H1 (cell line): ENCODE results near the gene SPAG16. TPM values are rescaled to one million over a fixed set of nuclear protein-coding genes. Genes with fewer than 3 reads are reported as not detected.

Experiments used
- CTCF ChIA-PET: fragments of 300-600 bp; sonication (Branson Sonifier 250); formaldehyde crosslinking; loops from one replicate; lab custom pipeline; 2021; ENCODE audit not compliant: partially characterized antibody; lab: Charles Lee
- POLR2A ChIA-PET: fragments of 300-600 bp; sonication (Branson Sonifier 250); formaldehyde crosslinking; loops from one replicate; lab custom pipeline; 2021; ENCODE audit warnings: inconsistent platforms; ENCODE audit not compliant: partially characterized antibody; lab: Charles Lee
- DNase-seq, 2 experiments: peaks; one replicate each; pipeline versions ENCODE4 v3.0.0 to v3.0.0-alpha.2; 2010 to 2022; ENCODE audit warnings: low spot score in 2 of 2, low read depth in 1 of 2, mixed read lengths in 1 of 2
- FAIRE-seq: peaks from 2 replicates; lab custom pipeline; 2011; peaks lifted over from hg19 to GRCh38; lab: Jason Lieb, UNC
- H2AFZ ChIP-seq: 2 replicates; pipeline ENCODE4 v1.8.1; 2012; ENCODE audit warnings: low read length, inconsistent platforms
- H2AK5ac ChIP-seq: 2 replicates; pipeline ENCODE4 v1.6.1; 2013; ENCODE audit warnings: low read depth, low read length
- H2BK120ac ChIP-seq: replicated peaks from 2 replicates; pipeline ENCODE3; 2013; ENCODE audit warnings: low read depth, low read length, inconsistent platforms
- H2BK12ac ChIP-seq: 2 replicates; pipeline ENCODE4 v1.6.1; 2013; ENCODE audit warnings: low read depth, low read length
- H2BK15ac ChIP-seq: 2 replicates; pipeline ENCODE4 v1.6.1; 2013; ENCODE audit warnings: low read length
- H2BK20ac ChIP-seq: 2 replicates; pipeline ENCODE4 v1.6.1; 2013; ENCODE audit warnings: low read length
- H2BK5ac ChIP-seq: 2 replicates; pipeline ENCODE4 v1.6.1; 2013; ENCODE audit warnings: low read depth, low read length
- H3K14ac ChIP-seq: 2 replicates; pipeline ENCODE4 v1.6.1; 2013; ENCODE audit warnings: inconsistent platforms; ENCODE audit not compliant: insufficient read length
- H3K18ac ChIP-seq: 2 replicates; pipeline ENCODE4 v1.6.1; 2013; ENCODE audit warnings: low read length; ENCODE audit errors: extremely low read depth
- H3K23ac ChIP-seq: 2 replicates; pipeline ENCODE4 v1.6.1; 2013; ENCODE audit warnings: inconsistent platforms; ENCODE audit not compliant: insufficient read length
- H3K23me2 ChIP-seq: 2 replicates; pipeline ENCODE4 v1.6.1; 2013; ENCODE audit warnings: low read depth, low read length
- H3K27ac ChIP-seq: 2 replicates; pipeline ENCODE4 v1.6.1; 2011; ENCODE audit warnings: low read depth, low read length, inconsistent platforms
- H3K27me3 ChIP-seq, 4 experiments: replicated peaks in 1 of 4; 1 replicate in 1 of 4; 2 replicates in 3 of 4; pipeline versions ENCODE4 v1.6.1 to v1.8.1; 2011 to 2013; ENCODE audit warnings: low read length in 3 of 4, mild to moderate bottlenecking in 3 of 4, inconsistent platforms in 2 of 4, mixed read lengths in 2 of 4, moderate library complexity in 1 of 4; ENCODE audit not compliant: control insufficient read depth in 3 of 4, insufficient read depth in 3 of 4; ENCODE audit errors: extremely low read depth in 1 of 4
- H3K36me3 ChIP-seq, 4 experiments: 2 replicates each; pipeline versions ENCODE4 v1.6.1 to v1.8.1; 2011 to 2013; ENCODE audit warnings: mild to moderate bottlenecking in 4 of 4, low read length in 3 of 4, moderate library complexity in 2 of 4, control low read depth in 1 of 4, inconsistent platforms in 1 of 4; ENCODE audit not compliant: insufficient read depth in 4 of 4, control insufficient read depth in 2 of 4
- H3K4ac ChIP-seq: replicated peaks from 2 replicates; pipeline ENCODE3; 2013; ENCODE audit warnings: low read length, low read depth, mixed read lengths, inconsistent platforms; ENCODE audit not compliant: insufficient read length
- H3K4me1 ChIP-seq, 4 experiments: replicated peaks in 1 of 4; 1 replicate in 1 of 4; 2 replicates in 3 of 4; pipeline versions ENCODE4 v1.6.1 to v1.8.1; 2011 to 2013; ENCODE audit warnings: low read length in 3 of 4, inconsistent platforms in 2 of 4, mixed read lengths in 1 of 4; ENCODE audit not compliant: insufficient read depth in 4 of 4, control insufficient read depth in 3 of 4
- H3K4me2 ChIP-seq, 2 experiments: 2 replicates each; pipeline versions ENCODE4 v1.6.1 to v1.8.1; 2011 to 2013; ENCODE audit warnings: low read depth in 2 of 2, low read length in 2 of 2, control low read depth in 1 of 2, inconsistent platforms in 1 of 2, mild to moderate bottlenecking in 1 of 2; ENCODE audit not compliant: insufficient read depth in 1 of 2
- H3K4me3 ChIP-seq, 4 experiments: fragments of 200-600, 300-600 bp in 1 of 4; sonication (generic), shearing (Covaris generic), sonication (Bioruptor Twin) in 1 of 4; 2 replicates each; pipeline versions ENCODE4 v1.5.1 to v1.8.1; 2011 to 2016; ENCODE audit warnings: low read length in 4 of 4, low read depth in 3 of 4, control low read depth in 2 of 4, inconsistent platforms in 2 of 4, mild to moderate bottlenecking in 2 of 4, mixed read lengths in 1 of 4, moderate library complexity in 1 of 4; ENCODE audit not compliant: insufficient read depth in 2 of 4; ENCODE audit errors: extremely low read depth in 1 of 4
- H3K56ac ChIP-seq: replicated peaks from 2 replicates; pipeline ENCODE3; 2013; ENCODE audit warnings: low read depth, mild to moderate bottlenecking, mixed read lengths, low read length, inconsistent platforms; ENCODE audit not compliant: insufficient read length
- H3K79me1 ChIP-seq: 2 replicates; pipeline ENCODE4 v1.6.1; 2013; ENCODE audit warnings: low read depth, low read length, control low read depth
- H3K79me2 ChIP-seq, 2 experiments: 2 replicates each; pipeline versions ENCODE4 v1.6.1 to v1.8.1; 2012 to 2013; ENCODE audit warnings: low read length in 2 of 2, mild to moderate bottlenecking in 2 of 2, inconsistent platforms in 1 of 2; ENCODE audit not compliant: insufficient read depth in 2 of 2, control insufficient read depth in 1 of 2
- H3K9ac ChIP-seq, 4 experiments: replicated peaks in 1 of 4; 1 replicate in 1 of 4; 2 replicates in 3 of 4; pipeline versions ENCODE4 v1.6.1 to v1.8.1; 2011 to 2013; ENCODE audit warnings: low read depth in 3 of 4, low read length in 3 of 4, control low read depth in 2 of 4, mild to moderate bottlenecking in 2 of 4, moderate library complexity in 2 of 4, inconsistent platforms in 1 of 4; ENCODE audit errors: extremely low read depth in 1 of 4
- H3K9me3 ChIP-seq, 2 experiments: 2 replicates each; pipeline versions ENCODE4 v1.6.1 to v1.8.1; 2012 to 2013; ENCODE audit warnings: mild to moderate bottlenecking in 2 of 2, moderate library complexity in 2 of 2, control low read depth in 1 of 2, inconsistent platforms in 1 of 2, low read depth in 1 of 2, low read length in 1 of 2, mixed read lengths in 1 of 2; ENCODE audit not compliant: insufficient read depth in 2 of 2
- H4K20me1 ChIP-seq, 2 experiments: replicated peaks in 1 of 2; 2 replicates each; pipeline versions ENCODE3 to v1.8.1; 2011 to 2013; ENCODE audit warnings: inconsistent platforms in 2 of 2, low read length in 2 of 2, mild to moderate bottlenecking in 1 of 2; ENCODE audit not compliant: insufficient read depth in 2 of 2, control insufficient read depth in 1 of 2
- H4K5ac ChIP-seq: 2 replicates; pipeline ENCODE4 v1.6.1; 2013; ENCODE audit warnings: low read length, low read depth, mixed read lengths, inconsistent platforms; ENCODE audit not compliant: insufficient read length
- H4K8ac ChIP-seq: 2 replicates; pipeline ENCODE4 v1.8.0; 2013; ENCODE audit warnings: mild to moderate bottlenecking, moderate library complexity, low read length, inconsistent platforms; ENCODE audit not compliant: insufficient read depth; ENCODE audit errors: extremely low read depth
- H4K91ac ChIP-seq: replicated peaks from 2 replicates; pipeline ENCODE3; 2013; ENCODE audit warnings: low read length, mixed read lengths, inconsistent platforms; ENCODE audit not compliant: insufficient read length
- CREB1 ChIP-seq: IDR thresholded peaks from 2 replicates; pipeline ENCODE4 v1.6.1; 2012; ENCODE audit warnings: inconsistent platforms
- MAX ChIP-seq: IDR thresholded peaks from 2 replicates; pipeline ENCODE4 v1.6.1; 2012; ENCODE audit warnings: inconsistent platforms
- WGBS, 2 experiments: shearing (Covaris generic) in 1 of 2; methylation state at CpG; one replicate each; pipeline versions ENCODE4 v1.1.6 to v1.1.7; 2013 to 2015; ENCODE audit warnings: low lambda C conversion rate in 2 of 2, mixed read lengths in 2 of 2, inconsistent platforms in 1 of 2, low coverage in 1 of 2, missing lambda C conversion rate in 1 of 2; ENCODE audit not compliant: insufficient replicate concordance in 2 of 2, insufficient coverage in 1 of 2, insufficient read length in 1 of 2; ENCODE audit errors: extremely low coverage in 1 of 2, missing lambda C conversion rate in 1 of 2; 5-methylcytosine and 5-hydroxymethylcytosine counted together
- polyA plus RNA-seq, 7 experiments: library from polyadenylated mRNA; depleted of rRNA in 3 of 7; stranded (reverse) in 5 of 7; unstranded in 2 of 7; fragments of >200 nt in 5 of 7; fragments of 200-250 nt in 2 of 7; gene quantifications; 1 replicate in 5 of 7; 2 replicates in 1 of 7; 4 replicates in 1 of 7; pipeline versions ENCODE4 v1.2.1 to v1.2.3, GENCODE V29; 2011 to 2013; ENCODE audit warnings: missing spikeins in 2 of 7, mixed read lengths in 2 of 7
- total RNA-seq: library from RNA; stranded (reverse); fragmentation: NEBNext Ultra II Directional; extraction: Animal tissue kit (Norgen Biotek cat#: 25700); gene quantifications from 2 replicates; pipeline ENCODE4 v1.2.1, GENCODE V29; 2021

SPAG16 gene
- total and polyA plus RNA-seq, 2 of the 8 experiments (the other 6 are each of a cell fraction or from before 2014, with no cell fraction given) = 6.0 to 14.9 TPM

DNA sequence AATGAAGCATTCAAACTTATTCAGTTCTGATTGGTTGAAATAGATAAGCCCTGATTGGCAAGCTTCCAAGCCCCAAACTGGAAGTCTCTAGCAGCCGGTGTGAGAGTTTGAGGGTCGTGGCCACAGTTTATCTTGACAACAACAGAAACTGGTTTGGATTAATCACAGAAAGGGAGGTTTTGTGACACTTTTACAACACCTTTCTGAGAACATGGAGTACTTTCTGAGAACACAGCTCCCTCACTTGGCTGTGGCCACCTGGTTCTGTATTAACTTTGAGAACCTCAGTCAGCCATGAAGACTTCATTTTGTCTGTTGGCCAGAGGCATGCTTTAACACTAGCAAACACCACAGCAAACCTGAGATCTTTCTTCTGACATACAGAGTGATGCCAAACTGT is 845.9 kb downstream of the SPAG16 start:
- FAIRE-seq = no peak
- TF ChIP-seq MAX (no peak), CREB1 (no peak)

More for the DNA sequence above, 845.9 kb downstream of the SPAG16 start:
- Histone ChIP-seq H4K20me1 (no peaks in the 10 kb centered on the region), H3K79me1 (no peaks in the 10 kb centered on the region), H3K4me3 (no peak overlapping the region), H3K56ac (no peak overlapping the region), H3K36me3 (no peaks in the 10 kb centered on the region), H2BK5ac (no peak overlapping the region), H3K27me3 (no peaks in the 10 kb centered on the region), H3K23me2 (no peaks in the 10 kb centered on the region), H4K5ac (no peak overlapping the region), H4K8ac (no peak overlapping the region), H3K9ac (no peak overlapping the region), H3K27ac (no peak overlapping the region), H3K4me2 (no peak overlapping the region), H3K14ac (no peak overlapping the region), H3K18ac (peak overlapping the region; percentile 36; the same call in 1 of the 2 replicates), H4K91ac (no peak overlapping the region), H2AFZ (no peak overlapping the region), H3K79me2 (no peaks in the 10 kb centered on the region), H3K4ac (no peak overlapping the region), H2AK5ac (no peak overlapping the region), H3K9me3 (peaks cover 0 to 2% of the 10 kb centered on the region in 2 experiments; a peak in 1 of 4 replicates), H2BK15ac (no peak overlapping the region), H3K23ac (no peak overlapping the region), H2BK120ac (no peak overlapping the region), H2BK20ac (peak overlapping the region; percentile 96; the same call in 1 of the 2 replicates), H2BK12ac (no peak overlapping the region), H3K4me1 (peaks cover 3 to 19% (median 11%) of the 10 kb centered on the region in 4 experiments; a peak in 6 of 7 replicates)
- POLR2A ChIA-PET = no interaction called here
- CTCF ChIA-PET = no interaction called here
- 96% methylated on average over 2 of the region's 2 CpGs; no CpG with 5 or more reads in 1 of the 2 experiments for WGBS, 2 experiments
- no peak for DNase-seq
